H1 (cell line): Measurements from ENCODE around the gene PLBD2. TPM values are rescaled to one million over a fixed set of nuclear protein-coding genes. Genes with fewer than 3 reads are reported as not detected.

ENCODE experiments used
- CTCF ChIA-PET: fragments of 300-600 bp; sonication (Branson Sonifier 250); formaldehyde crosslinking; loops from one replicate; lab custom pipeline; 2021; ENCODE audit not compliant: partially characterized antibody; lab: Charles Lee
- POLR2A ChIA-PET: fragments of 300-600 bp; sonication (Branson Sonifier 250); formaldehyde crosslinking; loops from one replicate; lab custom pipeline; 2021; ENCODE audit warnings: inconsistent platforms; ENCODE audit not compliant: partially characterized antibody; lab: Charles Lee
- DNase-seq, 2 experiments: peaks; one replicate each; pipeline versions ENCODE4 v3.0.0 to v3.0.0-alpha.2; 2010 to 2022; ENCODE audit warnings: low spot score in 2 of 2, low read depth in 1 of 2, mixed read lengths in 1 of 2
- FAIRE-seq: peaks from 2 replicates; lab custom pipeline; 2011; peaks lifted over from hg19 to GRCh38; lab: Jason Lieb, UNC
- H2AFZ ChIP-seq: 2 replicates; pipeline ENCODE4 v1.8.1; 2012; ENCODE audit warnings: low read length, inconsistent platforms
- H2AK5ac ChIP-seq: 2 replicates; pipeline ENCODE4 v1.6.1; 2013; ENCODE audit warnings: low read depth, low read length
- H2BK120ac ChIP-seq: replicated peaks from 2 replicates; pipeline ENCODE3; 2013; ENCODE audit warnings: low read depth, low read length, inconsistent platforms
- H2BK12ac ChIP-seq: 2 replicates; pipeline ENCODE4 v1.6.1; 2013; ENCODE audit warnings: low read depth, low read length
- H2BK15ac ChIP-seq: 2 replicates; pipeline ENCODE4 v1.6.1; 2013; ENCODE audit warnings: low read length
- H2BK20ac ChIP-seq: 2 replicates; pipeline ENCODE4 v1.6.1; 2013; ENCODE audit warnings: low read length
- H2BK5ac ChIP-seq: 2 replicates; pipeline ENCODE4 v1.6.1; 2013; ENCODE audit warnings: low read depth, low read length
- H3K14ac ChIP-seq: 2 replicates; pipeline ENCODE4 v1.6.1; 2013; ENCODE audit warnings: inconsistent platforms; ENCODE audit not compliant: insufficient read length
- H3K18ac ChIP-seq: 2 replicates; pipeline ENCODE4 v1.6.1; 2013; ENCODE audit warnings: low read length; ENCODE audit errors: extremely low read depth
- H3K23ac ChIP-seq: 2 replicates; pipeline ENCODE4 v1.6.1; 2013; ENCODE audit warnings: inconsistent platforms; ENCODE audit not compliant: insufficient read length
- H3K23me2 ChIP-seq: 2 replicates; pipeline ENCODE4 v1.6.1; 2013; ENCODE audit warnings: low read depth, low read length
- H3K27ac ChIP-seq: 2 replicates; pipeline ENCODE4 v1.6.1; 2011; ENCODE audit warnings: low read depth, low read length, inconsistent platforms
- H3K27me3 ChIP-seq, 4 experiments: replicated peaks in 1 of 4; 1 replicate in 1 of 4; 2 replicates in 3 of 4; pipeline versions ENCODE4 v1.6.1 to v1.8.1; 2011 to 2013; ENCODE audit warnings: low read length in 3 of 4, mild to moderate bottlenecking in 3 of 4, inconsistent platforms in 2 of 4, mixed read lengths in 2 of 4, moderate library complexity in 1 of 4; ENCODE audit not compliant: control insufficient read depth in 3 of 4, insufficient read depth in 3 of 4; ENCODE audit errors: extremely low read depth in 1 of 4
- H3K36me3 ChIP-seq, 4 experiments: 2 replicates each; pipeline versions ENCODE4 v1.6.1 to v1.8.1; 2011 to 2013; ENCODE audit warnings: mild to moderate bottlenecking in 4 of 4, low read length in 3 of 4, moderate library complexity in 2 of 4, control low read depth in 1 of 4, inconsistent platforms in 1 of 4; ENCODE audit not compliant: insufficient read depth in 4 of 4, control insufficient read depth in 2 of 4
- H3K4ac ChIP-seq: replicated peaks from 2 replicates; pipeline ENCODE3; 2013; ENCODE audit warnings: low read length, low read depth, mixed read lengths, inconsistent platforms; ENCODE audit not compliant: insufficient read length
- H3K4me1 ChIP-seq, 4 experiments: replicated peaks in 1 of 4; 1 replicate in 1 of 4; 2 replicates in 3 of 4; pipeline versions ENCODE4 v1.6.1 to v1.8.1; 2011 to 2013; ENCODE audit warnings: low read length in 3 of 4, inconsistent platforms in 2 of 4, mixed read lengths in 1 of 4; ENCODE audit not compliant: insufficient read depth in 4 of 4, control insufficient read depth in 3 of 4
- H3K4me2 ChIP-seq, 2 experiments: 2 replicates each; pipeline versions ENCODE4 v1.6.1 to v1.8.1; 2011 to 2013; ENCODE audit warnings: low read depth in 2 of 2, low read length in 2 of 2, control low read depth in 1 of 2, inconsistent platforms in 1 of 2, mild to moderate bottlenecking in 1 of 2; ENCODE audit not compliant: insufficient read depth in 1 of 2
- H3K4me3 ChIP-seq, 4 experiments: fragments of 200-600, 300-600 bp in 1 of 4; sonication (generic), shearing (Covaris generic), sonication (Bioruptor Twin) in 1 of 4; 2 replicates each; pipeline versions ENCODE4 v1.5.1 to v1.8.1; 2011 to 2016; ENCODE audit warnings: low read length in 4 of 4, low read depth in 3 of 4, control low read depth in 2 of 4, inconsistent platforms in 2 of 4, mild to moderate bottlenecking in 2 of 4, mixed read lengths in 1 of 4, moderate library complexity in 1 of 4; ENCODE audit not compliant: insufficient read depth in 2 of 4; ENCODE audit errors: extremely low read depth in 1 of 4
- H3K56ac ChIP-seq: replicated peaks from 2 replicates; pipeline ENCODE3; 2013; ENCODE audit warnings: low read depth, mild to moderate bottlenecking, mixed read lengths, low read length, inconsistent platforms; ENCODE audit not compliant: insufficient read length
- H3K79me1 ChIP-seq: 2 replicates; pipeline ENCODE4 v1.6.1; 2013; ENCODE audit warnings: low read depth, low read length, control low read depth
- H3K79me2 ChIP-seq, 2 experiments: 2 replicates each; pipeline versions ENCODE4 v1.6.1 to v1.8.1; 2012 to 2013; ENCODE audit warnings: low read length in 2 of 2, mild to moderate bottlenecking in 2 of 2, inconsistent platforms in 1 of 2; ENCODE audit not compliant: insufficient read depth in 2 of 2, control insufficient read depth in 1 of 2
- H3K9ac ChIP-seq, 4 experiments: replicated peaks in 1 of 4; 1 replicate in 1 of 4; 2 replicates in 3 of 4; pipeline versions ENCODE4 v1.6.1 to v1.8.1; 2011 to 2013; ENCODE audit warnings: low read depth in 3 of 4, low read length in 3 of 4, control low read depth in 2 of 4, mild to moderate bottlenecking in 2 of 4, moderate library complexity in 2 of 4, inconsistent platforms in 1 of 4; ENCODE audit errors: extremely low read depth in 1 of 4
- H3K9me3 ChIP-seq, 2 experiments: 2 replicates each; pipeline versions ENCODE4 v1.6.1 to v1.8.1; 2012 to 2013; ENCODE audit warnings: mild to moderate bottlenecking in 2 of 2, moderate library complexity in 2 of 2, control low read depth in 1 of 2, inconsistent platforms in 1 of 2, low read depth in 1 of 2, low read length in 1 of 2, mixed read lengths in 1 of 2; ENCODE audit not compliant: insufficient read depth in 2 of 2
- H4K20me1 ChIP-seq, 2 experiments: replicated peaks in 1 of 2; 2 replicates each; pipeline versions ENCODE3 to v1.8.1; 2011 to 2013; ENCODE audit warnings: inconsistent platforms in 2 of 2, low read length in 2 of 2, mild to moderate bottlenecking in 1 of 2; ENCODE audit not compliant: insufficient read depth in 2 of 2, control insufficient read depth in 1 of 2
- H4K5ac ChIP-seq: 2 replicates; pipeline ENCODE4 v1.6.1; 2013; ENCODE audit warnings: low read length, low read depth, mixed read lengths, inconsistent platforms; ENCODE audit not compliant: insufficient read length
- H4K8ac ChIP-seq: 2 replicates; pipeline ENCODE4 v1.8.0; 2013; ENCODE audit warnings: mild to moderate bottlenecking, moderate library complexity, low read length, inconsistent platforms; ENCODE audit not compliant: insufficient read depth; ENCODE audit errors: extremely low read depth
- H4K91ac ChIP-seq: replicated peaks from 2 replicates; pipeline ENCODE3; 2013; ENCODE audit warnings: low read length, mixed read lengths, inconsistent platforms; ENCODE audit not compliant: insufficient read length
- CHD1 ChIP-seq: IDR thresholded peaks from 2 replicates; pipeline ENCODE4 v1.6.1; 2012; ENCODE audit warnings: low read depth, low read length, improper control_type of control experiment
- NRF1 ChIP-seq: IDR thresholded peaks from 2 replicates; pipeline ENCODE4 v1.6.1; 2011; ENCODE audit warnings: mild to moderate bottlenecking, low read depth, low read length, improper control_type of control experiment
- POU5F1 ChIP-seq: IDR thresholded peaks from 2 replicates; pipeline ENCODE4 v1.6.1; 2011; ENCODE audit warnings: low read depth, mild to moderate bottlenecking, low read length, moderate library complexity
- RBBP5 ChIP-seq: IDR thresholded peaks from 2 replicates; pipeline ENCODE4 v1.7.1; 2012; ENCODE audit warnings: low read depth, mild to moderate bottlenecking, inconsistent platforms, low read length, moderate library complexity, borderline replicate concordance
- TEAD4 ChIP-seq: IDR thresholded peaks from 2 replicates; pipeline ENCODE4 v1.6.1; 2012; ENCODE audit warnings: low read depth, low read length, inconsistent platforms, mixed read lengths
- WGBS, 2 experiments: shearing (Covaris generic) in 1 of 2; methylation state at CpG; one replicate each; pipeline versions ENCODE4 v1.1.6 to v1.1.7; 2013 to 2015; ENCODE audit warnings: low lambda C conversion rate in 2 of 2, mixed read lengths in 2 of 2, inconsistent platforms in 1 of 2, low coverage in 1 of 2, missing lambda C conversion rate in 1 of 2; ENCODE audit not compliant: insufficient replicate concordance in 2 of 2, insufficient coverage in 1 of 2, insufficient read length in 1 of 2; ENCODE audit errors: extremely low coverage in 1 of 2, missing lambda C conversion rate in 1 of 2; 5-methylcytosine and 5-hydroxymethylcytosine counted together
- polyA plus RNA-seq, 7 experiments: library from polyadenylated mRNA; depleted of rRNA in 3 of 7; stranded (reverse) in 5 of 7; unstranded in 2 of 7; fragments of >200 nt in 5 of 7; fragments of 200-250 nt in 2 of 7; gene quantifications; 1 replicate in 5 of 7; 2 replicates in 1 of 7; 4 replicates in 1 of 7; pipeline versions ENCODE4 v1.2.1 to v1.2.3, GENCODE V29; 2011 to 2013; ENCODE audit warnings: missing spikeins in 2 of 7, mixed read lengths in 2 of 7
- total RNA-seq: library from RNA; stranded (reverse); fragmentation: NEBNext Ultra II Directional; extraction: Animal tissue kit (Norgen Biotek cat#: 25700); gene quantifications from 2 replicates; pipeline ENCODE4 v1.2.1, GENCODE V29; 2021

The PLBD2 gene
- total and polyA plus RNA-seq, 2 of the 8 experiments (the other 6 are each of a cell fraction or from before 2014, with no cell fraction given), result 16.8 to 33.5 TPM

DNA sequence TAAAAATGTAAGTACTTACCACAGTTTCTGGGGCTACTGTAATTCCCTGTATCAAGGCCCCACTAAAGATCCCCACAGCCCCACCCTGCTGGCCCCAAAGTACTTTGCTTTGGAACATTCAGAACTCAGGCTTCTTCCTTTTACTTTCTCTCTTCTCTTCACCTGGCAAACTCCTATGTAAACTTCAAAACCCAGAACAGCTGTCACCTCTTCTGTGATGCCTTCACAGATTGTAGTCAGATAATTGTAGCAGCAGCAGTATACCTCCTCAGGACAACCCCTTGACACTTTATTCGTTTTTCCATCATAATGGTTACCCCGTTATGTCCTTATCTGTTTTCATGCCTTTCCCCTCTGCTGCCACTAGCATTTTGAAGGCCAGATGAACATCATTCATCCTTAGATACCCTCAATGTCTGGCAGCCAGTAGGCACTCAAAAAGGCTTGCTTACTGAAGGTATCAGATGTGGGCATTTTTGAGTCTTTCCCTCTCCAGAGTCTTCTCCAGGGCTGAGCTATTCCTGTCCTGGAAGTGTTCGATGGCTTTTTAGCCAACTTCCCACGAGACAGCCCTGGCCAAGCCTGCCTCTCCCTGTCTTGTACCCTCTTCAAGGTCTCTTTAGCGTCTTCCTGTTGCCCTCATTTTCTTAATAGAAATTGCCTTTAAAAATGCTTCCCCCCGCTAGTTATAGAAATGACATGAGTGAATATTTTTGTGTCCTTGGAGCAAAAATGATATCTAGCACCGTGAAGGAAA lies 7.4 kb downstream of the PLBD2 start:
- DNase-seq, result no peak
- no peak overlapping the region for H4K91ac ChIP-seq
- no peaks in the 10 kb centered on the region for H3K23me2 ChIP-seq
- WGBS, 2 experiments, result 87% methylated on average over 7 of the region's 7 CpGs; no CpG with 5 or more reads in 1 of the 2 experiments
- POLR2A ChIA-PET, result no interaction called here
- H3K79me2 ChIP-seq, result no peaks in the 10 kb centered on the region
- H3K27ac ChIP-seq, result no peak overlapping the region
- H3K36me3 ChIP-seq, result no peaks in the 10 kb centered on the region; a peak in 1 of 8 replicates
- no peak overlapping the region for H2BK12ac ChIP-seq
- no peak overlapping the region for H3K4me3 ChIP-seq
- H3K9ac ChIP-seq, result no peak overlapping the region
- no peaks in the 10 kb centered on the region for H3K4me1 ChIP-seq
- FAIRE-seq, result no peak
- H2AFZ ChIP-seq, result no peak overlapping the region
- H4K5ac ChIP-seq, result no peak overlapping the region
- no peak overlapping the region for H2BK15ac ChIP-seq
- no peak overlapping the region for H3K23ac ChIP-seq
- no peak overlapping the region for H3K4ac ChIP-seq
- H3K79me1 ChIP-seq, result peaks cover 3% of the 10 kb centered on the region
- H2BK5ac ChIP-seq, result no peak overlapping the region
- H4K8ac ChIP-seq, result no peak overlapping the region
- H2BK20ac ChIP-seq, result no peak overlapping the region
- H3K9me3 ChIP-seq, result no peaks in the 10 kb centered on the region
- H2AK5ac ChIP-seq, result no peak overlapping the region
- H3K56ac ChIP-seq, result no peak overlapping the region
- H2BK120ac ChIP-seq, result no peak overlapping the region
- H3K18ac ChIP-seq, result no peak overlapping the region
- no peak overlapping the region for H3K14ac ChIP-seq
- CTCF ChIA-PET, result interaction anchor here (0.9 to 1.0 kb wide), 2 partner anchors 74 to 96 kb away, joined by 3 read pairs; no protein-coding TSS in a partner anchor
- no peak overlapping the region for H3K4me2 ChIP-seq
- H4K20me1 ChIP-seq, result peaks cover 2 to 3% of the 10 kb centered on the region in 2 experiments
- no peaks in the 10 kb centered on the region for H3K27me3 ChIP-seq
- TF ChIP-seq TEAD4, result no peak
- TF ChIP-seq CHD1, result no peak
- no peak for TF ChIP-seq NRF1
- TF ChIP-seq RBBP5, result no peak
- TF ChIP-seq POU5F1, result no peak
